K562 (cell line): ENCODE results near the gene HIPK2. TPM values are rescaled to one million over a fixed set of nuclear protein-coding genes. Genes with fewer than 3 reads are reported as not detected.

ENCODE experiments used
- ATAC-seq: fragments of 200-7000 bp; cut with Tn5 transposase; 3 replicates; pipeline ENCODE4 v1.9.1; 2020; ENCODE audit warnings: moderate library complexity
- BruUV-seq: library from RNA; stranded (reverse); fragments of 400-500 nt; replicated peaks from 2 replicates; lab custom pipeline; 2021; lab: Mats Ljungman, UMichigan
- CTCF ChIA-PET: fragments of 300-600 bp; formaldehyde crosslinking; extraction: SDS; loops from one replicate; lab custom pipeline; 2021; ENCODE audit warnings: low intra/inter-chr PET ratio; lab: Yijun Ruan, JAX
- POLR2A ChIA-PET: fragments of 300-600, 350-650 bp; sonication (Branson Sonifier 250); formaldehyde crosslinking; extraction: SDS; loops from one replicate; lab custom pipeline; 2021; ENCODE audit warnings: antibody characterized with exemption, inconsistent platforms; lab: Yijun Ruan, JAX
- DNase-seq, 4 experiments: peaks; one replicate each; pipeline versions ENCODE4 v3.0.0 to v3.0.0-alpha.2; 2011 to 2018; ENCODE audit warnings: low spot score in 3 of 4, mixed read lengths in 3 of 4; ENCODE audit errors: extremely low read depth in 1 of 4
- FAIRE-seq: peaks from 2 replicates; lab custom pipeline; 2011; peaks lifted over from hg19 to GRCh38; lab: Jason Lieb, UNC
- H2AFZ ChIP-seq: 2 replicates; pipeline ENCODE4 v1.6.0; 2011; ENCODE audit warnings: low read depth, low read length, control low read depth, inconsistent platforms
- H3K27ac ChIP-seq: fragments of 200-600 bp; 3 replicates; pipeline ENCODE4 v1.8.0; 2011; ENCODE audit warnings: low read depth, mild to moderate bottlenecking, control low read depth, inconsistent platforms, low read length, moderate library complexity, mixed read lengths; ENCODE audit errors: extremely low read depth
- H3K27me3 ChIP-seq, 2 experiments: fragments of 300-600 bp in 1 of 2; 2 replicates in 1 of 2; 3 replicates in 1 of 2; pipeline versions ENCODE4 v1.6.0 to v1.8.0; 2011; ENCODE audit warnings: inconsistent platforms in 2 of 2, low read length in 2 of 2, mild to moderate bottlenecking in 1 of 2, mixed read lengths in 1 of 2, moderate library complexity in 1 of 2; ENCODE audit not compliant: control insufficient read depth in 2 of 2, insufficient read depth in 2 of 2
- H3K36me3 ChIP-seq: fragments of 300-600 bp; 3 replicates; pipeline ENCODE4 v1.8.0; 2011; ENCODE audit warnings: mild to moderate bottlenecking, low read length, inconsistent platforms; ENCODE audit not compliant: control insufficient read depth, insufficient read depth
- H3K4me1 ChIP-seq, 2 experiments: fragments of 200-600 bp in 1 of 2; replicated peaks in 1 of 2; 2 replicates in 1 of 2; 3 replicates in 1 of 2; pipeline versions ENCODE4 v1.5.1 to v1.8.0; 2011; ENCODE audit warnings: inconsistent platforms in 2 of 2, low read length in 2 of 2, mild to moderate bottlenecking in 1 of 2, mixed read lengths in 1 of 2, moderate library complexity in 1 of 2; ENCODE audit not compliant: control insufficient read depth in 2 of 2, insufficient read depth in 2 of 2
- H3K4me2 ChIP-seq: 2 replicates; pipeline ENCODE4 v1.6.1; 2011; ENCODE audit warnings: low read length, control low read depth, inconsistent platforms, mixed read lengths; ENCODE audit not compliant: insufficient read depth
- H3K4me3 ChIP-seq: fragments of 200-600 bp; sonication (generic), shearing (Covaris generic); 2 replicates; pipeline ENCODE4 v1.5.1; 2016; ENCODE audit warnings: control low read depth, inconsistent platforms
- H3K79me2 ChIP-seq: fragments of 200-600 bp; 3 replicates; pipeline ENCODE4 v1.8.0; 2011; ENCODE audit warnings: low read length, inconsistent platforms; ENCODE audit not compliant: control insufficient read depth, insufficient read depth
- H3K9ac ChIP-seq, 2 experiments: 2 replicates each; pipeline versions ENCODE4 v1.6.0 to v1.6.1; 2011; ENCODE audit warnings: low read depth in 2 of 2, low read length in 2 of 2, control low read depth in 1 of 2, inconsistent platforms in 1 of 2, mild to moderate bottlenecking in 1 of 2, mixed read lengths in 1 of 2; ENCODE audit not compliant: insufficient read depth in 1 of 2
- H3K9me1 ChIP-seq: one replicate; pipeline ENCODE4 v1.6.0; 2011; ENCODE audit warnings: inconsistent platforms, mild to moderate bottlenecking, low read length, moderate library complexity; ENCODE audit not compliant: control insufficient read depth, insufficient read depth
- H3K9me3 ChIP-seq: replicated peaks from 2 replicates; pipeline ENCODE4 v1.5.1; 2011; ENCODE audit warnings: low read depth, low read length, inconsistent platforms; ENCODE audit not compliant: control insufficient read depth, insufficient read depth
- H4K20me1 ChIP-seq: replicated peaks from 2 replicates; pipeline ENCODE4 v1.6.1; 2011; ENCODE audit warnings: low read length, inconsistent platforms, mixed read lengths; ENCODE audit not compliant: control insufficient read depth, insufficient read depth
- CBX5 ChIP-seq: IDR thresholded peaks from 2 replicates; pipeline ENCODE4 v1.6.1; 2014; ENCODE audit warnings: low read depth, borderline replicate concordance
- DDX20 ChIP-seq: fragments of 450-650 bp; IDR thresholded peaks from 2 replicates; pipeline ENCODE4 v1.6.1; 2016; ENCODE audit warnings: missing genetic modification characterization, low read depth, mild to moderate bottlenecking, missing compliant biosample characterization, moderate library complexity
- FOXA1 ChIP-seq: fragments of 450-650 bp; IDR thresholded peaks from 2 replicates; pipeline ENCODE4 v1.6.1; 2016; ENCODE audit warnings: mild to moderate bottlenecking, borderline replicate concordance
- MXD1 ChIP-seq: fragments of 250-450 bp; sonication (Bioruptor Pico); IDR thresholded peaks from 2 replicates; pipeline ENCODE4 v1.8.0; 2021; ENCODE audit warnings: borderline replicate concordance, mild to moderate bottlenecking, moderate library complexity; ENCODE audit not compliant: poor library complexity, severe bottlenecking
- PPARD ChIP-seq: fragments of 250-450 bp; sonication (Bioruptor Pico); IDR thresholded peaks from 2 replicates; pipeline ENCODE4 v1.8.0; 2022; ENCODE audit warnings: inconsistent platforms, mild to moderate bottlenecking, moderate library complexity
- TARDBP ChIP-seq: fragments of 450-650 bp; IDR thresholded peaks from 2 replicates; pipeline ENCODE4 v1.6.1; 2016
- ZNF76 ChIP-seq: fragments of 250-450 bp; sonication (Bioruptor Pico); IDR thresholded peaks from 2 replicates; pipeline ENCODE4 v1.4.0; 2020; ENCODE audit warnings: mild to moderate bottlenecking, moderate library complexity, borderline replicate concordance
- WGBS: fragments of 100-300 bp; shearing (Covaris generic); methylation state at CpG from one replicate; pipeline ENCODE4 v1.1.6; 2016; ENCODE audit warnings: low coverage, mixed read lengths; ENCODE audit not compliant: insufficient coverage; ENCODE audit errors: missing lambda C conversion rate; 5-methylcytosine and 5-hydroxymethylcytosine counted together
- in situ Hi-C: fragments of 300-500 bp; cut with MboI; formaldehyde crosslinking; loops from 4 replicates; pipeline ENCODE4 v1.15.0; 2018; ENCODE audit warnings: inconsistent platforms, mixed read lengths
- intact Hi-C: fragments of 100-400 bp; cut with micrococcal nuclease; formaldehyde crosslinking; loops from 2 replicates; pipeline ENCODE4 v1.14.2; 2022
- polyA plus RNA-seq, 8 experiments: library from polyadenylated mRNA; depleted of rRNA in 4 of 8; stranded (reverse) in 5 of 8; unstranded in 3 of 8; fragments of >200 nt; fragmentation: Nextera tagmentation in 2 of 8; fragmentation: Illumina TruSeq in 1 of 8; extraction: Ambion mirVana in 2 of 8; extraction: Trizol in 1 of 8; gene quantifications; 2 replicates each; pipeline versions ENCODE4 v1.2.1 to v1.2.3, GENCODE V29; 2011 to 2014; ENCODE audit warnings: inconsistent platforms in 1 of 8, missing spikeins in 1 of 8
- total RNA-seq, 7 experiments: library from RNA; depleted of rRNA in 6 of 7; stranded (reverse); fragments of >200 nt in 6 of 7; fragmentation: Illumina TruSeq in 2 of 7; extraction: Trizol in 2 of 7; gene quantifications; 2 replicates each; pipeline versions ENCODE4 v1.2.1 to v1.2.3, GENCODE V29; 2011 to 2021; ENCODE audit warnings: low replicate concordance in 1 of 7

The HIPK2 gene
- total and polyA plus RNA-seq, 9 of the 15 experiments (the other 6 are each of a cell fraction or from before 2014, with no cell fraction given), result 0.69 to 19.8 (median 5.1) TPM

GRCh38 chr7:139808846-139809442, 31.1 kb upstream of the HIPK2 start (continued):
- TF ChIP-seq FOXA1, result no peak

DNA sequence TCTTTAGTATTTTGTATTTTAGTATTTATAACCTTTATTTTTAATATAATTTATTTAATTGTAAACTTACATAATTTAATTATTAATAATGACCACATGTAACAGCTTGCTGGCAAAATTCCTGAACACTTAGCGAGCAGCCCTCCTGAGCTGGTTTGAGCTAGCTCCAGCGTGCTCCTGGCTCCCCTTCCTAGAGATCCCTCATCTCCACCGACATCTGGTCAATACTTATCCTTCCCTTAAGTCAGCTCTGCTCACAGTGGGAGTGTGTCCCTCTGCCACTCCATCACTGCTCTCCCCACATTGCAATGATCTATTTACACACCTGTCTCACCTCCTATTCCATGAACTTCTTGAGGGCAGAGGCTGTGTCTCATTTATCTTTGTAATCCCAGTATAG, 30.6 kb upstream of the HIPK2 start:
- Histone ChIP-seq H3K9me1 (no peaks in the 10 kb centered on the region), H3K9me3 (no peaks in the 10 kb centered on the region), H3K9ac (no peak overlapping the region), H3K4me1 (no peaks in the 10 kb centered on the region), H3K4me2 (no peak overlapping the region), H2AFZ (no peak overlapping the region), H3K4me3 (no peak overlapping the region), H3K27ac (no peak overlapping the region), H4K20me1 (no peaks in the 10 kb centered on the region), H3K79me2 (no peaks in the 10 kb centered on the region), H3K27me3 (peaks cover 8 to 9% of the 10 kb centered on the region in 2 experiments), H3K36me3 (no peaks in the 10 kb centered on the region)
- WGBS, result 3% methylated on average over 3 of the region's 3 CpGs
- TF ChIP-seq DDX20 (tag), result no peak
- TF ChIP-seq TARDBP, result no peak
- TF ChIP-seq CBX5, result no peak
- no peak for TF ChIP-seq ZNF76 (CRISPR knock-in tag)
- TF ChIP-seq MXD1, result no peak
- no peak for TF ChIP-seq PPARD
- BruUV-seq, result no TSS peak
- CTCF ChIA-PET, result no interaction called here
- DNase-seq, result no peak
- POLR2A ChIA-PET, result interaction anchor here (1.2 kb wide), 1 partner anchor 104 kb away, joined by 4 read pairs; no protein-coding TSS in a partner anchor
- no peak for FAIRE-seq
- in situ Hi-C loops (no loop called here), intact Hi-C loops (no loop called here)
- no peak for ATAC-seq
